Psoas muscle (tissue), 8 donors: Measurements from ENCODE around the gene EPS8L1. TPM values are rescaled to one million over a fixed set of nuclear protein-coding genes. Genes with fewer than 3 reads are reported as not detected.

ENCODE experiments used
- ATAC-seq, 4 donors: fragments of 200-7000 bp; cut with Tn5 transposase; one replicate each; pipeline ENCODE4 v1.9.1; 2020; ENCODE audit warnings: moderate library complexity in 3 of 4, mild to moderate bottlenecking in 2 of 4
- DNase-seq, 2 donors: peaks; one replicate each; pipeline ENCODE4 v3.0.0-alpha.2; 2020
- H3K27ac ChIP-seq: fragments of 200-600 bp; one replicate; pipeline ENCODE4 v1.8.0; 2022
- H3K27me3 ChIP-seq, 3 donors: fragments of 200-600 bp in 1 of 3; one replicate each; pipeline versions ENCODE4 v1.6.1 to v1.8.0; 2013 to 2022; ENCODE audit warnings: low read length in 2 of 3, mild to moderate bottlenecking in 2 of 3, moderate library complexity in 1 of 3; ENCODE audit not compliant: insufficient read depth in 3 of 3
- H3K36me3 ChIP-seq, 2 donors: fragments of 200-600 bp in 1 of 2; one replicate each; pipeline versions ENCODE4 v1.6.1 to v1.8.0; 2013 to 2022; ENCODE audit warnings: low read depth in 1 of 2, mild to moderate bottlenecking in 1 of 2, moderate library complexity in 1 of 2; ENCODE audit not compliant: insufficient read depth in 1 of 2
- H3K4me1 ChIP-seq: fragments of 200-600 bp; one replicate; pipeline ENCODE4 v1.8.0; 2022
- H3K4me3 ChIP-seq: fragments of 200-600 bp; one replicate; pipeline ENCODE4 v1.8.0; 2022; ENCODE audit warnings: mild to moderate bottlenecking
- H3K9me3 ChIP-seq: fragments of 200-600 bp; one replicate; pipeline ENCODE4 v1.8.0; 2022
- CTCF ChIP-seq: fragments of 200-600 bp; IDR thresholded peaks from one replicate; pipeline ENCODE4 v1.8.0; 2022; ENCODE audit warnings: antibody characterized with exemption
- WGBS, 3 donors: extraction: QIAGEN DNeasy Blood & Tissue Kit; methylation state at CpG; one replicate each; pipeline versions ENCODE4 v1.1.6 to v1.1.7; 2013; 5-methylcytosine and 5-hydroxymethylcytosine counted together
- intact Hi-C, 2 donors: fragments of 100-400 bp; cut with DNase I; formaldehyde crosslinking; loops; one replicate each; pipeline versions ENCODE4 v1.11.0 to v1.14.2; 2022
- polyA plus RNA-seq, 3 donors: library from polyadenylated mRNA; stranded (reverse); fragments of 200-250 nt; gene quantifications; one replicate each; pipeline ENCODE4 v1.2.3, GENCODE V29; 2013
- total RNA-seq, 4 donors: library from RNA; stranded (reverse); fragmentation: NEBNext Ultra II Directional in 2 of 4; extraction: Animal tissue kit (Norgen Biotek cat#: 25700) in 2 of 4; gene quantifications; one replicate each; pipeline versions ENCODE4 v1.2.1 to v1.2.4, GENCODE V29; 2021 to 2023
- donor health status: healthy with polysubstance abuse.
- donor health status: DM: no; HTN: no; CAD: no; lungs with moderate emphysema.
- donor health status: Bipolar disorder and iron deficiency.
- donor health status: healthy.
- donor health status: DM: yes; HTN: yes; CAD: no.
- donor health status: DM: no; HTN: no; CAD: no.
- donor health status: DM: no; HTN: no; CAD: no.
- donor health status: DM: yes; HTN: yes; CAD: no.

Gene EPS8L1
- total and polyA plus RNA-seq, 7 donors, result 0.53 to 2.5 (median 1.0) TPM

DNA sequence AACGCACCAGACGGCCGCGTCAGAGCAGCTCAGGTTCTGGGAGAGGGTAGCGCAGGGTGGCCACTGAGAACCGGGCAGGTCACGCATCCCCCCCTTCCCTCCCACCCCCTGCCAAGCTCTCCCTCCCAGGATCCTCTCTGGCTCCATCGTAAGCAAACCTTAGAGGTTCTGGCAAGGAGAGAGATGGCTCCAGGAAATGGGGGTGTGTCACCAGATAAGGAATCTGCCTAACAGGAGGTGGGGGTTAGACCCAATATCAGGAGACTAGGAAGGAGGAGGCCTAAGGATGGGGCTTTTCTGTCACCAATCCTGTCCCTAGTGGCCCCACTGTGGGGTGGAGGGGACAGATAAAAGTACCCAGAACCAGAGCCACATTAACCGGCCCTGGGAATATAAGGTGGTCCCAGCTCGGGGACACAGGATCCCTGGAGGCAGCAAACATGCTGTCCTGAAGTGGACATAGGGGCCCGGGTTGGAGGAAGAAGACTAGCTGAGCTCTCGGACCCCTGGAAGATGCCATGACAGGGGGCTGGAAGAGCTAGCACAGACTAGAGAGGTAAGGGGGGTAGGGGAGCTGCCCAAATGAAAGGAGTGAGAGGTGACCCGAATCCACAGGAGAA, 39.9 kb downstream of the EPS8L1 start:
- ATAC-seq, result no peak
- Histone ChIP-seq H3K27ac (peak overlapping the region; percentile 83), H3K27me3 (no peaks in the 10 kb centered on the region), H3K4me3 (peak overlapping the region; percentile 89), H3K36me3 (peaks cover 0 to 3% of the 10 kb centered on the region in 2 donors), H3K4me1 (peaks cover 15% of the 10 kb centered on the region), H3K9me3 (no peaks in the 10 kb centered on the region)
- intact Hi-C loops, result no loop called here
- DNase-seq, result peak in 1 of 2 donors; percentile 34
- TF ChIP-seq CTCF, result no peak
- 51 to 53% (median 53%) methylated on average over 13 of the region's 13 CpGs for WGBS, 3 donors

GRCh38 chr19:55116232-55116858, 40.7 kb downstream of the EPS8L1 start:
- Histone ChIP-seq H3K36me3 (peaks cover 0 to 3% of the 10 kb centered on the region in 2 donors), H3K27ac (peak overlapping the region; percentile 83), H3K4me3 (peak overlapping the region; percentile 89), H3K4me1 (peaks cover 15% of the 10 kb centered on the region), H3K27me3 (no peaks in the 10 kb centered on the region), H3K9me3 (no peaks in the 10 kb centered on the region)
- ATAC-seq, result peak in 1 of 4 donors; percentile 7
- no peak for TF ChIP-seq CTCF
- DNase-seq, result peak; percentile 65 to 80
- 2 to 4% (median 4%) methylated on average over 25 of the region's 25 CpGs for WGBS, 3 donors
- intact Hi-C loops, result no loop called here

GRCh38 chr19:55116859-55117662, 41.4 kb downstream of the EPS8L1 start, which contains the start of gene PPP1R12C:
TSS of gene PPP1R12C (minus strand) at chr19:55117637. CDS start at chr19:55117543, 94 bp downstream.
- peak in 2 of 4 donors; percentile 0 for ATAC-seq
- WGBS, 3 donors, result 1% methylated on average over 27 to 97 of the region's 97 CpGs
- peak; percentile 52 to 68 for DNase-seq
- Histone ChIP-seq H3K4me1 (peaks cover 15% of the 10 kb centered on the region), H3K4me3 (peak within 1 kb of the TSS; percentile 89), H3K36me3 (peaks cover 0 to 3% of the 10 kb centered on the region in 2 donors), H3K9me3 (no peaks in the 10 kb centered on the region), H3K27me3 (no peaks in the 10 kb centered on the region), H3K27ac (peak within 1 kb of the TSS; percentile 83)
- TF ChIP-seq CTCF, result no peak
- intact Hi-C loops, result no loop called here

DNA sequence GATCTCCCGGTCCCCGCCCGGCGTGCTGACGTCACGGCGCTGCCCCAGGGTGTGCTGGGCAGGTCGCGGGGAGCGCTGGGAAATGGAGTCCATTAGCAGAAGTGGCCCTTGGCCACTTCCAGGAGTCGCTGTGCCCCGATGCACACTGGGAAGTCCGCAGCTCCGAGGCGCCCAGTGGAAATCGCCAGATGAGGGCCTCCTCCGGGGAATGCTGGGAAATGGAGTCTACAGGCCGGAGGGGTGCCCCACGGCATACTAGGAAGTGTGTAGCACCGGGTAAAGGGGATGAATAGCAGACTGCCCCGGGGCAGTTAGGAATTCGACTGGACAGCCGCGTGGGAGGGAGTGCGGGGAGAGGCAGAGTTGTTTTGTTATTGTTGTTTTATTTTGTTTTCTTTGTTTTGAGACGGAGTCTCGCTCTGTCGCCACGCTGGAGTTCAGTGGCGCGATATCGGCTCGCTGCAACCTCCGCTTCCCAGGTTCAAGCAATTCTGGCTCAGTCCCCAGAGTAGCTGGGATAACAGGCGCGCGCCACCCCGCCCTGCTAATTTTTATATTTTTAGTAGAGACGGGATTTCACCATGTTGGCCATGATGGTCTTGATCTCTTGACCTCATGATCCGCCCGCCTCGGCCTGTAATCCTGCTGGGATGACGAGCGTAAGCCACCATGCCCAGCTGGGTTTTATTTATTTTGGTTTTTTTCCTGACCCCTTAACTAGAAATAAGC, 42.2 kb downstream of the EPS8L1 start:
- peak; percentile 99 for DNase-seq
- Histone ChIP-seq H3K4me3 (peak overlapping the region; percentile 89), H3K36me3 (no peaks in the 10 kb centered on the region), H3K27me3 (no peaks in the 10 kb centered on the region), H3K27ac (peak overlapping the region; percentile 83), H3K9me3 (no peaks in the 10 kb centered on the region), H3K4me1 (peaks cover 14% of the 10 kb centered on the region)
- TF ChIP-seq CTCF, result no peak
- ATAC-seq, result peak; percentile 84 to 92 (median 89)
- intact Hi-C loops, result no loop called here
- WGBS, 3 donors, result 0 to 1% (median 0%) methylated on average over 37 to 44 of the region's 44 CpGs
